Neuron (in vitro differentiated cells): Measurements from ENCODE around the gene HS3ST3A1.

ENCODE experiments used
- H2AFZ ChIP-seq: one replicate; pipeline ENCODE4 v1.6.1; 2013; ENCODE audit warnings: low read depth, mild to moderate bottlenecking, inconsistent platforms, low read length, moderate library complexity
- H3K27me3 ChIP-seq: one replicate; pipeline ENCODE4 v1.6.1; 2013; ENCODE audit warnings: low read length; ENCODE audit not compliant: insufficient read depth
- H3K36me3 ChIP-seq: one replicate; pipeline ENCODE4 v1.6.1; 2013; ENCODE audit warnings: low read length; ENCODE audit not compliant: insufficient read depth
- H3K4me1 ChIP-seq: one replicate; pipeline ENCODE4 v1.6.1; 2013; ENCODE audit warnings: low read length; ENCODE audit not compliant: insufficient read depth
- H3K4me3 ChIP-seq: 2 replicates; pipeline ENCODE4 v1.5.1; 2013; ENCODE audit warnings: mild to moderate bottlenecking, low read length, moderate library complexity
- H3K9me3 ChIP-seq: one replicate; pipeline ENCODE4 v1.6.1; 2013; ENCODE audit warnings: low read length

Gene HS3ST3A1

DNA sequence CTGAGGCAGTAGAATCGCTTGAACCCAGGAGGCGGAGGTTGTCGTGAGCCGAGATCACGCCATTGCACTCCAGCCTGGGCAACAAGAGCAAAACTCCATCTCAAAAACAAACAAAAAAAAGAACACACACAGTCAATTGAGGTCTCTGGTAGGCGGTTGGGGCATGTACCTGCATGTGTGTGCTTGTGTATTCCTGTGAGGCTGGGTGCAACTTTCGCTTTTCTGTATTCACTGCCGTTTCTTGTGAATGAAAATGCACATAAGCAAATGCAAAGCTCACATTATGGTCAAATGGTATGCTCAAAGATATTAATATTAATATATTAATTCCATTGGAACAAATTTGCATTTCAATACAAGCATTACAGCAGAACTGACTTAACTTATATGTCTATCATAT is 20.9 kb downstream of the HS3ST3A1 start:
- H3K36me3 ChIP-seq = peaks cover 11% of the 10 kb centered on the region
- H3K4me1 ChIP-seq = peaks cover 10% of the 10 kb centered on the region
- peaks cover 4% of the 10 kb centered on the region for H3K9me3 ChIP-seq

DNA sequence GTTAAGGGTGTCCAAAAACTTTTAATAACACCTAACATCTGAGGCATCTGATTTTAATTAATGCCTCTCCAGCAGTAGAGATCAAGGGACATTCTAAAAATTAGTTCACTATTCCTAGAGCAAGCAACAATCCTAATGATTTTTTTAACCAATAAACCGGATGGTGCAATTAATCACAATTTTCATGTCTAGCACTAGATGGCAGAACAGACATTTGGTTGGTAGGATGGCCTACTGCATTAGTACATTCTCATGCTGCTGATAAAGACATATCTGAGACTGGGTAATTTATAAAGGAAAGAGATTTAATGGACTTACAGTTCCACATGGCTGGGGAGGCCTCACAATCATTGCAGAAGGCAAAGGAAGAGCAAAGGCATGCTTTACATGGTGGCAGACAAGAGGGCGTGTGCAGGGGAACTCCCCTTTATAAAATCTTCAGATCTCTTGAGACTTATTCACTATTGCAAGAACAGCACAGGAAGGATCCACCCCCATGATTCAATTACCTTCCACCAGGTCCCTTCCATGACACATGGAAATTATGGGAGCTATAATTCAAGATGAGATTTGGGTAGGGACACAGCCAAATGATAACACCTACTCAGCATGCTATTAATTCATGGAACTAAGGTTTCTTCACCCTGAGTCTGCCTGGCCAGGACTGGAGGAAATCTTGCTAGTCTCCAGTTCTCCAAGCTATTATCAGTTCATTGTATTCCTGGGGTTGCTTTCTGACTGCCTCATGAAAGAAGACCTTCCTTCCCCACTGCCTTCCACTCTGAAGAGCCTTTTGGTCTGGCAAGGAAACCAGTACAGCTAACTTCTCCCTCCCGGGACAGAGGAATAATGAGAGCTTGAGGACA is 24.8 kb downstream of the HS3ST3A1 start:
- Histone ChIP-seq H2AFZ (no peak overlapping the region), H3K36me3 (peaks cover 18% of the 10 kb centered on the region), H3K4me3 (no peak overlapping the region), H3K9me3 (peaks cover 10% of the 10 kb centered on the region), H3K27me3 (no peaks in the 10 kb centered on the region), H3K4me1 (peaks cover 4% of the 10 kb centered on the region)

More for the DNA sequence above, 20.9 kb downstream of the HS3ST3A1 start:
- Histone ChIP-seq H3K4me3 (no peak overlapping the region), H3K27me3 (no peaks in the 10 kb centered on the region), H2AFZ (no peak overlapping the region)

- Histone ChIP-seq H3K4me3 (no peak overlapping the region), H3K36me3 (peaks cover 18% of the 10 kb centered on the region), H2AFZ (no peak overlapping the region), H3K4me1 (peaks cover 4% of the 10 kb centered on the region), H3K27me3 (no peaks in the 10 kb centered on the region), H3K9me3 (peaks cover 10% of the 10 kb centered on the region)
These were observed 25.8 kb downstream of the HS3ST3A1 start for GRCh38 chr17:13575922-13576419.

DNA sequence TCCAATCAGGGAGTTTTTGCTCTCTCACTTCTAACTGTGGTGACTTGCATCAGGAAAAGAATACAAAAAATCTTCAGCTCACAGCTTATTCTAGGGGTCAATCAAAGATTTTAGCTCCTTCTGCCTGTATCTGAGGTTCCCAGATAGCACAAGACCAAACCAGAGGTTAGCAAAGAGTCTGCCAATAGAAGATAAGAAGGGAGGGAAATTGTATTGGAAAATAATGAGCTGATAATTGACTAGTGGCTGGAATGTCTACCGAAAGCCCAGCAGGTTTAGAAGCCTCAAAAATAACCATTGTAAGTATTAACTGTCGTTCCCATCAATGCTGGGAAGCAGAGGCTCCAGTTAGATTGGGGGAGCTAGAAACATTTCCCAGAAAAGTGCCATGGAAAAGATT is 26.3 kb downstream of the HS3ST3A1 start:
- H2AFZ ChIP-seq = no peak overlapping the region
- peaks cover 10% of the 10 kb centered on the region for H3K9me3 ChIP-seq
- peaks cover 14% of the 10 kb centered on the region for H3K36me3 ChIP-seq
- no peaks in the 10 kb centered on the region for H3K27me3 ChIP-seq
- H3K4me1 ChIP-seq = peaks cover 4% of the 10 kb centered on the region
- H3K4me3 ChIP-seq = no peak overlapping the region

GRCh38 chr17:13572581-13572980 is 29.1 kb downstream of the HS3ST3A1 start:
- Histone ChIP-seq H3K4me1 (peaks cover 10% of the 10 kb centered on the region), H3K27me3 (no peaks in the 10 kb centered on the region), H2AFZ (no peak overlapping the region), H3K9me3 (peaks cover 19% of the 10 kb centered on the region), H3K4me3 (no peak overlapping the region), H3K36me3 (peaks cover 22% of the 10 kb centered on the region)

- H3K4me3 ChIP-seq = no peak overlapping the region
- H3K9me3 ChIP-seq = peaks cover 23% of the 10 kb centered on the region
- H3K27me3 ChIP-seq = no peaks in the 10 kb centered on the region
These were observed 32.2 kb downstream of the HS3ST3A1 start for GRCh38 chr17:13569398-13570123.

GRCh38 chr17:13568582-13569397 is 32.9 kb downstream of the HS3ST3A1 start:
- Histone ChIP-seq H3K4me3 (no peak overlapping the region), H3K36me3 (peaks cover 30% of the 10 kb centered on the region), H3K27me3 (no peaks in the 10 kb centered on the region), H2AFZ (no peak overlapping the region), H3K4me1 (peaks cover 6% of the 10 kb centered on the region), H3K9me3 (peaks cover 23% of the 10 kb centered on the region)

More at GRCh38 chr17:13569398-13570123, 32.2 kb downstream of the HS3ST3A1 start:
- Histone ChIP-seq H3K36me3 (peaks cover 31% of the 10 kb centered on the region), H2AFZ (no peak overlapping the region), H3K4me1 (peaks cover 6% of the 10 kb centered on the region)

DNA sequence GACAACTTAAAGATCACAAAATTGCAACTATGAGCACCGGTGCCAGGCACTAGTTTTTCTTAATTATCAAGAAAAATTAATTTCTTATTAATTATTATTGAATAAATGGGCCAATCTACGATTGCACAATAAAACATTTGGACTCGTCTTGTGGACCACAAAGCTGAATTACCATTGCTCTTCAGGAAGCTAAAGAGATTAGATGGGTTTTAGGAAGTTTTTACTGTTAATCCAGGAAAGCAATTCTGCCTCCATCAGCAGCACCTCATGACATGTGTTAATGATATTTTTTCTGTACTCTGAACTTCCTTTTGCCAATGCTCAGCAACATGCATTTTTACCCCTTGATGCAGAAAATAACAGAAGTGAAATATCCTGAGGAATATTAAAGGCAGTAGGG is 37.9 kb downstream of the HS3ST3A1 start:
- Histone ChIP-seq H3K9me3 (peaks cover 18% of the 10 kb centered on the region), H3K27me3 (no peaks in the 10 kb centered on the region), H3K36me3 (peaks cover 21% of the 10 kb centered on the region), H3K4me1 (peaks cover 3% of the 10 kb centered on the region), H2AFZ (no peak overlapping the region), H3K4me3 (no peak overlapping the region)

- Histone ChIP-seq H2AFZ (no peak overlapping the region), H3K4me1 (no peaks in the 10 kb centered on the region), H3K4me3 (no peak overlapping the region), H3K36me3 (peaks cover 17% of the 10 kb centered on the region), H3K9me3 (peaks cover 7% of the 10 kb centered on the region), H3K27me3 (no peaks in the 10 kb centered on the region)
These were observed 39.4 kb downstream of the HS3ST3A1 start for GRCh38 chr17:13562271-13562800.

- Histone ChIP-seq H3K9me3 (peaks cover 6% of the 10 kb centered on the region), H3K4me1 (no peaks in the 10 kb centered on the region), H3K4me3 (no peak overlapping the region), H3K27me3 (no peaks in the 10 kb centered on the region), H2AFZ (no peak overlapping the region), H3K36me3 (peaks cover 14% of the 10 kb centered on the region)
These were observed 40.0 kb downstream of the HS3ST3A1 start for GRCh38 chr17:13561606-13562270.

DNA sequence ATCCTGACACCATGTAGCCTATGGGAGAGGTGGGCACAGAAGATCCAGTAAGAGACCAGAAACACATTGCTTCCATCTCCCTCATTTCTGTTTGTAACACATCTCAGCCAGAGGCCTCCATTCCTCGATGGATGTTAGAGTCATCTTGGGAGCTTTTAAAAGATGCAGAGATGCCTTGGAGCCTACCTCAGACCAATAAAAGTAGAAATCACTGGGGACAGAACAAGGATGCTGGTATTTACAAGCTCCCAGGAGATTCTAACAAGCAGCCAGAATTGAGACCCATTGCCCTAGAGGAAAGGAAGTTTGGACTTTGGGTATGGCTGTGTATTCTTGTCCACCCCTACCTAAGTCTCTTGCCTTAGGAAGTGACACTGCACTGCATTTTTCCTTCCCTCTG is 40.8 kb downstream of the HS3ST3A1 start:
- H2AFZ ChIP-seq = no peak overlapping the region
- no peak overlapping the region for H3K4me3 ChIP-seq
- no peaks in the 10 kb centered on the region for H3K4me1 ChIP-seq
- no peaks in the 10 kb centered on the region for H3K27me3 ChIP-seq
- peaks cover 5% of the 10 kb centered on the region for H3K9me3 ChIP-seq
- H3K36me3 ChIP-seq = peaks cover 8% of the 10 kb centered on the region

DNA sequence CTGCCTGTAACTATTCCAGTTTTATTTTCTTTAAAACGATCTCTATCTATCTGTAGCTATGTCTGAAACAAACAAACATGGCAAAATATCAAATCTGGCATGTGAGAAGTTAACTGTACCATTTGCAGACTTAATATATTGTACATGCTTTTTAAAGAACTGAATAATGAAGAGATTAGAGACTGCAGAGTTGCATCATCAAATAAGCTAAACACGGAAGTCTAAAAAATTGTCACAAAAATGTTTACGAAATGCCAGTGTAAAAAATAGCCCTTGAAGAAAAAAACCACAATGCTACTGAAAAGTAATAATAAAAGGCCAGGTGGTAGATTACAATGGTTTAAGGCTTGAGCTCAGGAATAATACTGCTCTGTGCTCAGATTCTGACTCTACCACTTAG is 43.1 kb downstream of the HS3ST3A1 start:
- H3K27me3 ChIP-seq = no peaks in the 10 kb centered on the region
- no peaks in the 10 kb centered on the region for H3K4me1 ChIP-seq
- H3K9me3 ChIP-seq = peaks cover 5% of the 10 kb centered on the region
- H3K36me3 ChIP-seq = peaks cover 29% of the 10 kb centered on the region
- H3K4me3 ChIP-seq = no peak overlapping the region
- no peak overlapping the region for H2AFZ ChIP-seq
